GM21737 (cell line): ENCODE measurements around the gene DPY19L2.
"Not testable (repeated sequence)": the region's sequence is repeated elsewhere in the genome, so short reads cannot be mapped to it uniquely, and the experiment has no call there.

ENCODE experiments used
- ATAC-seq: cut with Tn5 transposase; IDR thresholded peaks from one replicate; pipeline ENCODE4 v1.9.1; 2021; ENCODE audit warnings: mild to moderate bottlenecking, moderate library complexity; ENCODE audit not compliant: unreplicated experiment

Gene DPY19L2

GRCh38 chr12:63545298-63545916, 122.9 kb downstream of the DPY19L2 start:
- not testable (repeated sequence) for ATAC-seq

- not testable (repeated sequence) for ATAC-seq
Observed at GRCh38 chr12:63538656-63539055, 129.6 kb downstream of the DPY19L2 start.

- not testable (repeated sequence) for ATAC-seq
Observed at GRCh38 chr12:63537838-63538237, 130.5 kb downstream of the DPY19L2 start.

- not testable (repeated sequence) for ATAC-seq
Observed at GRCh38 chr12:63529641-63530040, 138.7 kb downstream of the DPY19L2 start.

- no peak for ATAC-seq
Observed at GRCh38 chr12:63525831-63526230, 142.5 kb downstream of the DPY19L2 start.

- ATAC-seq: no peak
Observed at GRCh38 chr12:63521706-63522105, 146.6 kb downstream of the DPY19L2 start.
